Measurements from ENCODE around the gene ASRGL1.
"Not testable (repeated sequence)": the region's sequence is repeated elsewhere in the genome, so short reads cannot be mapped to it uniquely, and the experiment has no call there.

Gene ASRGL1

DNA sequence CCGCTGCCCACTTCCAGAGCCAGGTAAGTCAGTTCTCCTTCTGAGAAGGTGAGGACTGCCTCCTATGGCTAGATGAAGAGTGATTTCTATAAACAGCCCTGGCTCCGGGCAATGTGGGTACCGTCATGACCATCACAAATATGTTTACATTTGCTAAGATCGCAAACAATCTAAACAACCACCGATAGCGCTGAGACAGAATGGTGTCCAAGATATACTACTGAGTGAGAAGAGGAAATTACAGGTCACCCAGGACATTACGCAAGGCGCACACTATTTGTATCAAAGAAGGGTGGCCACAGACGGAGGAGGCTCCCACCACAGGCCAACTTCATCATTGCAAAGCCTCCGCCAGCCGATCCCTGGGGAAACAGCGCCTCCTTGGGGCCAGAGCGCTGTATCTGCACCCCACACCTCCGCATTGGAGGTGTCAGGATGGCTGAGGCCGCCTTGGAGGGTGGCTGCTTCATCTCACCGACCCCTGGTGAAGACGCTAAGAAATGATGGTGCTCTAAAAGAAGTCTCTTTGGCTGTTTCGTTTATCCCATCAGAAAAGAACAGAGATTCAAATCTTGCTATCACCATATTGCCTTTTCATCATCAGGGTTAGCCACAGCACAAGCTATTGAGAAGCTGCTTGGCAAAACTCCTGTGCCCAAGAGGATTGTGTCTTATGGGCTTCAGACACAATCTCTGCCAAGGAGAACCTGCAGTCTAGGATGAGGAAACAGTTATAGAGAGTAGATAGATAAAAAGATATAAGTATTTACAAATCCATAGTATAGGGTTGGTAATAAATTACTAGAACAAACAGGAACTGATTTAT is 12.3 kb upstream of the ASRGL1 start:
- TF ChIP-seq TSHZ2 (CRISPR knock-in tag; IDR thresholded peaks at IDR 0.05) (no peak), SNAI2 (CRISPR knock-in tag; IDR thresholded peaks at IDR 0.05) (no peak), ARNTL (CRISPR knock-in tag; IDR thresholded peaks at IDR 0.05; ENCODE audit: borderline replicate concordance, low read depth) (no peak)
- ATAC-seq, result peak; percentile 95

- not testable (repeated sequence) for ATAC-seq
Observed at GRCh38 chr11:62325781-62326180, 11.5 kb upstream of the ASRGL1 start.

- not testable (repeated sequence) for ATAC-seq
Observed at GRCh38 chr11:62326719-62327118, 10.5 kb upstream of the ASRGL1 start.

DNA sequence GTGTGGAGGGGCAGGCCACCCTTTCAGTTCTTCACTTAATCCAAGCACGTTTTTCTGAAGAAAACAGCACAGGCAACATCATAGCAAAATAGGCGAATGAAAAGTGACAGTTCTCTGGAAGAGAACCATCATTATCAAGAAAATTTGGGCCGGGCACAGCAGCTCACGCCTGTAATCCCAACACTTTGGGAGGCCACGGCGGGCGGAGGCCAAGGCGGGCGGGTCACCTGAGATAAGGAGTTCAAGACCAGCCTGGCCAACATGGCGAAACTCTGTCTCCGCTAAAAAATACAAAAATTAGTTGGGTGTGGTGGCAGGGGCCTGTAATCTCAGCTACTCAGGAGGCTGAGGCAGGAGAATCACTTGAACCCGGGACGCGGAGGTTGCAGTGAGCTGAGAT is 9.7 kb upstream of the ASRGL1 start:
- ATAC-seq, result not testable (repeated sequence)

DNA sequence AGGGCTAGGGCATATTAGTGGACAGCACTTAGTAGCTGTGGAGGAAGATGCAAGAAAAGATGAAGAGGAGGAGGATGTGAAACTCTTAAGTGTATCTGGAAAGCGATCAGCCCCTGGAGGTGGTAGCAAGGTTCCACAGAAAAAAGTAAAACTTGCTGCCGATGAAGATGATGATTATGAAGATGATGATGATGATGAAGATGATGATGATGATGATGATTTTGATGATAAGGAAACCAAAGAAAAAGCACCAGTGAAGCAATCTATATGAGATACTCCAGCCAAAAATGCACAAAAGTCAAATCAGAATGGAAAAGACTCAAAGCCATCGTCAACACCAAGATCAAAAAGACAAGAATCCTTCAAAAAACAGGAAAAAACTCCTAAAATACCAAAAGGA is 6.0 kb upstream of the ASRGL1 start:
- not testable (repeated sequence) for ATAC-seq

- TF ChIP-seq ZNF8 (CRISPR knock-in tag; IDR thresholded peaks at IDR 0.05), result no peak
- no peak for TF ChIP-seq GLIS3 (CRISPR knock-in tag; IDR thresholded peaks at IDR 0.05)
- TF ChIP-seq BACH2 (CRISPR knock-in tag; IDR thresholded peaks at IDR 0.05; ENCODE audit: borderline replicate concordance), result no peak
- TF ChIP-seq ZC3H10 (CRISPR knock-in tag; IDR thresholded peaks at IDR 0.05), result no peak
- no peak for TF ChIP-seq SNAI2 (CRISPR knock-in tag; IDR thresholded peaks at IDR 0.05)
- TF ChIP-seq ESRRG (CRISPR knock-in tag; IDR thresholded peaks at IDR 0.05), result no peak
- no peak for TF ChIP-seq ZFP30 (CRISPR knock-in tag; IDR thresholded peaks at IDR 0.05)
- TF ChIP-seq CSRNP3 (CRISPR knock-in tag; IDR thresholded peaks at IDR 0.05), result no peak
- TF ChIP-seq CSDC2 (CRISPR knock-in tag; IDR thresholded peaks at IDR 0.05), result no peak
- no peak for TF ChIP-seq CREB5 (CRISPR knock-in tag; IDR thresholded peaks at IDR 0.05; ENCODE audit: low read depth)
- TF ChIP-seq ARNTL (CRISPR knock-in tag; IDR thresholded peaks at IDR 0.05; ENCODE audit: borderline replicate concordance, low read depth), result no peak
- no peak for TF ChIP-seq TCF4 (CRISPR knock-in tag; IDR thresholded peaks at IDR 0.05; ENCODE audit: borderline replicate concordance)
- no peak for TF ChIP-seq TOX (CRISPR knock-in tag; IDR thresholded peaks at IDR 0.05; ENCODE audit: borderline replicate concordance)
- TF ChIP-seq POU6F1 (CRISPR knock-in tag; IDR thresholded peaks at IDR 0.05; ENCODE audit: borderline replicate concordance, low read depth), result no peak
- no peak for TF ChIP-seq ZFP3 (CRISPR knock-in tag; IDR thresholded peaks at IDR 0.05)
- no peak for TF ChIP-seq TSHZ2 (CRISPR knock-in tag; IDR thresholded peaks at IDR 0.05)
- no peak for TF ChIP-seq OSR1 (CRISPR knock-in tag; IDR thresholded peaks at IDR 0.05)
- TF ChIP-seq RARB (CRISPR knock-in tag; IDR thresholded peaks at IDR 0.05), result no peak
- TF ChIP-seq PATZ1 (CRISPR knock-in tag; IDR thresholded peaks at IDR 0.05; ENCODE audit: borderline replicate concordance), result no peak
- no peak for TF ChIP-seq ZNF70 (CRISPR knock-in tag; IDR thresholded peaks at IDR 0.05)
- ATAC-seq, result no peak
Observed at GRCh38 chr11:62333768-62334167, 3.5 kb upstream of the ASRGL1 start.

DNA sequence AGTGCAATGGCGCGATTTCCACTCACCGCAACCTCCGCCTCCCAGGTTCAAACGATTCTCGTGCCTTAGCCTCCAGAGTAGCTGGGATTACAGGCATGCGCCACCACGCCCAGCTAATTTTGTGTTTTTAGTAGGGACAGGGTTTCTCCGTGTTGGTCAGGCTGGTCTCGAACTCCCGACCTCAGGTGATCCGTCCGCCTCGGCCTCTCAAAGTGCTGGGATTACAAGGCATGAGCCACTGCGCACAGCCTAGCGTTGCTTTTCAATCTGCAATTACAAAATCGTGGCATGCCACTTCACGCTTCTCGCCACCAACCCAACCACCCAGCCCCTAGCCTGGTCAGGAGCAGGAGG is 322 bp upstream of the ASRGL1 start:
- ATAC-seq, result not testable (repeated sequence)

Measured in SK-N-SH treated with all-trans-retinoic acid at 6 μM for 48 hours (cell line).